Karpas-422 (cell line): ENCODE results near the gene CFB. TPM values are rescaled to one million over a fixed set of nuclear protein-coding genes. Genes with fewer than 3 reads are reported as not detected.

ENCODE experiments used
- DNase-seq: peaks from one replicate; pipeline ENCODE4 v3.0.0-alpha.2; 2015
- H2AFZ ChIP-seq: fragments of 200-600 bp; sonication (generic); 2 replicates; pipeline ENCODE4 v1.6.1; 2014; ENCODE audit warnings: antibody characterized with exemption, low read length, mixed read lengths
- H3K27ac ChIP-seq: fragments of 200-600 bp; sonication (generic); 2 replicates; pipeline ENCODE4 v1.5.1; 2014; ENCODE audit warnings: mild to moderate bottlenecking, low read length, moderate library complexity
- H3K27me3 ChIP-seq: fragments of 200-600 bp; sonication (generic); 2 replicates; pipeline ENCODE4 v1.6.1; 2014; ENCODE audit warnings: low read length, mixed read lengths
- H3K36me3 ChIP-seq: fragments of 200-600 bp; sonication (generic); 2 replicates; pipeline ENCODE4 v1.6.1; 2014; ENCODE audit warnings: low read length, mixed read lengths; ENCODE audit not compliant: insufficient read depth
- H3K4me1 ChIP-seq: fragments of 200-600 bp; sonication (generic); 2 replicates; pipeline ENCODE4 v1.6.1; 2014; ENCODE audit warnings: mild to moderate bottlenecking, low read length, mixed read lengths
- H3K4me2 ChIP-seq: fragments of 200-600 bp; sonication (generic); 2 replicates; pipeline ENCODE4 v1.6.1; 2014; ENCODE audit warnings: low read length, low read depth, mild to moderate bottlenecking; ENCODE audit not compliant: poor library complexity, severe bottlenecking
- H3K4me3 ChIP-seq: fragments of 200-600 bp; sonication (generic); 2 replicates; pipeline ENCODE4 v1.5.1; 2014; ENCODE audit warnings: mild to moderate bottlenecking, antibody characterized with exemption, low read length, mixed read lengths
- H3K79me2 ChIP-seq: fragments of 200-600 bp; sonication (generic); 2 replicates; pipeline ENCODE4 v1.6.1; 2014; ENCODE audit warnings: mild to moderate bottlenecking, low read length, mixed read lengths
- H3K9ac ChIP-seq: fragments of 200-600 bp; sonication (generic); 2 replicates; pipeline ENCODE4 v1.6.0; 2014; ENCODE audit warnings: low read length
- H3K9me2 ChIP-seq: fragments of 200-600 bp; sonication (generic), shearing (Covaris generic); replicated peaks from 2 replicates; pipeline ENCODE4 v1.6.0; 2014; ENCODE audit warnings: mild to moderate bottlenecking, low read length, moderate library complexity; ENCODE audit not compliant: insufficient read depth
- H3K9me3 ChIP-seq: fragments of 300-700, 200-600 bp; sonication (generic); 2 replicates; pipeline ENCODE4 v1.6.1; 2014; ENCODE audit warnings: low read length, mixed read lengths
- H4K20me1 ChIP-seq: fragments of 200-600 bp; sonication (generic); 2 replicates; pipeline ENCODE4 v1.6.1; 2014; ENCODE audit warnings: mild to moderate bottlenecking, antibody characterized with exemption, low read length, low read depth; ENCODE audit not compliant: insufficient read depth
- total RNA-seq: library from RNA; depleted of rRNA; stranded (reverse); fragments of >200 nt; shearing (Covaris generic); gene quantifications from 2 replicates; pipeline ENCODE4 v1.2.3, GENCODE V29; 2014; ENCODE audit warnings: low replicate concordance

Gene CFB
- total RNA-seq, 1 experiment from 2014 or later, result not detected

- no peak for DNase-seq
- no peaks in the 10 kb centered on the region for H3K27me3 ChIP-seq
- peaks cover under 1% of the 10 kb centered on the region; the same call in 1 of the 2 replicates for H3K4me1 ChIP-seq
- H3K79me2 ChIP-seq, result no peaks in the 10 kb centered on the region
- H2AFZ ChIP-seq, result no peak overlapping the region
- no peak overlapping the region for H3K4me2 ChIP-seq
- no peak overlapping the region for H3K9ac ChIP-seq
- H3K9me2 ChIP-seq, result no peaks in the 10 kb centered on the region
- no peaks in the 10 kb centered on the region for H3K36me3 ChIP-seq
- H4K20me1 ChIP-seq, result no peaks in the 10 kb centered on the region
- H3K27ac ChIP-seq, result no peak overlapping the region
- no peaks in the 10 kb centered on the region for H3K9me3 ChIP-seq
- no peak overlapping the region for H3K4me3 ChIP-seq
These were observed 10.9 kb upstream of the CFB start for GRCh38 chr6:31935021-31935420.

GRCh38 chr6:31935823-31936222 lies 10.1 kb upstream of the CFB start:
- no peaks in the 10 kb centered on the region for H4K20me1 ChIP-seq
- H3K9me3 ChIP-seq, result no peaks in the 10 kb centered on the region
- no peak overlapping the region for H2AFZ ChIP-seq
- no peak overlapping the region for H3K27ac ChIP-seq
- no peaks in the 10 kb centered on the region for H3K27me3 ChIP-seq
- no peak overlapping the region for H3K4me2 ChIP-seq
- no peaks in the 10 kb centered on the region for H3K79me2 ChIP-seq
- DNase-seq, result no peak
- no peaks in the 10 kb centered on the region for H3K9me2 ChIP-seq
- H3K9ac ChIP-seq, result no peak overlapping the region
- H3K4me1 ChIP-seq, result peaks cover 4% of the 10 kb centered on the region; the same call in 1 of the 2 replicates
- H3K4me3 ChIP-seq, result no peak overlapping the region
- H3K36me3 ChIP-seq, result no peaks in the 10 kb centered on the region

GRCh38 chr6:31940256-31940664 lies 5.6 kb upstream of the CFB start:
- DNase-seq, result peak; percentile 39
- Histone ChIP-seq H3K27me3 (no peaks in the 10 kb centered on the region), H3K4me3 (no peak overlapping the region), H4K20me1 (no peaks in the 10 kb centered on the region), H3K4me1 (peaks cover 4% of the 10 kb centered on the region; the same call in 1 of the 2 replicates), H3K79me2 (no peaks in the 10 kb centered on the region), H3K9me2 (no peaks in the 10 kb centered on the region), H3K36me3 (no peaks in the 10 kb centered on the region), H3K9ac (no peak overlapping the region), H2AFZ (no peak overlapping the region), H3K9me3 (no peaks in the 10 kb centered on the region), H3K27ac (no peak overlapping the region), H3K4me2 (no peak overlapping the region)

- no peaks in the 10 kb centered on the region for H3K9me3 ChIP-seq
- H3K9ac ChIP-seq, result no peak overlapping the region
- H3K4me3 ChIP-seq, result no peak overlapping the region
- H3K79me2 ChIP-seq, result no peaks in the 10 kb centered on the region
- H3K36me3 ChIP-seq, result no peaks in the 10 kb centered on the region
- H3K27me3 ChIP-seq, result no peaks in the 10 kb centered on the region
- peaks cover 4% of the 10 kb centered on the region; the same call in 1 of the 2 replicates for H3K4me1 ChIP-seq
- no peak for DNase-seq
- no peaks in the 10 kb centered on the region for H3K9me2 ChIP-seq
- H2AFZ ChIP-seq, result no peak overlapping the region
- no peaks in the 10 kb centered on the region for H4K20me1 ChIP-seq
- no peak overlapping the region for H3K4me2 ChIP-seq
- no peak overlapping the region for H3K27ac ChIP-seq
These were observed 2.2 kb upstream of the CFB start for GRCh38 chr6:31943742-31944141.

- Histone ChIP-seq H3K27me3 (no peaks in the 10 kb centered on the region), H3K79me2 (no peaks in the 10 kb centered on the region), H3K9ac (no peak overlapping the region), H3K9me3 (no peaks in the 10 kb centered on the region), H3K4me1 (peaks cover 3% of the 10 kb centered on the region; the same call in 1 of the 2 replicates), H3K27ac (no peak overlapping the region), H3K36me3 (no peaks in the 10 kb centered on the region), H2AFZ (no peak overlapping the region), H3K4me2 (no peak overlapping the region), H3K4me3 (no peak overlapping the region), H4K20me1 (no peaks in the 10 kb centered on the region), H3K9me2 (no peaks in the 10 kb centered on the region)
- no peak for DNase-seq
These were observed 765 bp upstream of the CFB start for GRCh38 chr6:31945154-31945506.

GRCh38 chr6:31946370-31946885 lies 533 bp downstream of the CFB start:
- Histone ChIP-seq H3K9me3 (no peaks in the 10 kb centered on the region), H3K4me2 (no peak overlapping the region), H3K27me3 (no peaks in the 10 kb centered on the region), H3K4me1 (no peaks in the 10 kb centered on the region), H4K20me1 (no peaks in the 10 kb centered on the region), H3K4me3 (no peak overlapping the region), H3K79me2 (no peaks in the 10 kb centered on the region), H3K9me2 (no peaks in the 10 kb centered on the region), H2AFZ (no peak overlapping the region), H3K36me3 (0 out of 2 replicates have a peak, but pooled peaks cover 3% of the 10 kb centered on the region), H3K27ac (no peak overlapping the region), H3K9ac (no peak overlapping the region)
- no peak for DNase-seq

GRCh38 chr6:31947070-31947675 lies 1.3 kb downstream of the CFB start:
- Histone ChIP-seq H3K4me3 (no peak overlapping the region), H3K27ac (no peak overlapping the region), H3K9ac (no peak overlapping the region), H3K9me2 (no peaks in the 10 kb centered on the region), H2AFZ (no peak overlapping the region), H3K36me3 (0 out of 2 replicates have a peak, but pooled peaks cover 10% of the 10 kb centered on the region), H4K20me1 (no peaks in the 10 kb centered on the region), H3K4me1 (no peaks in the 10 kb centered on the region), H3K9me3 (no peaks in the 10 kb centered on the region), H3K27me3 (no peaks in the 10 kb centered on the region), H3K4me2 (no peak overlapping the region), H3K79me2 (no peaks in the 10 kb centered on the region)
- no peak for DNase-seq

- H3K27ac ChIP-seq, result no peak overlapping the region
- no peaks in the 10 kb centered on the region for H3K9me3 ChIP-seq
- no peaks in the 10 kb centered on the region for H3K27me3 ChIP-seq
- no peaks in the 10 kb centered on the region for H3K79me2 ChIP-seq
- H2AFZ ChIP-seq, result no peak overlapping the region
- H3K4me1 ChIP-seq, result no peaks in the 10 kb centered on the region
- peak; percentile 43 for DNase-seq
- no peak overlapping the region for H3K9ac ChIP-seq
- 0 out of 2 replicates have a peak, but pooled peaks cover 10% of the 10 kb centered on the region for H3K36me3 ChIP-seq
- no peak overlapping the region for H3K4me3 ChIP-seq
- no peaks in the 10 kb centered on the region for H4K20me1 ChIP-seq
- no peaks in the 10 kb centered on the region for H3K9me2 ChIP-seq
- H3K4me2 ChIP-seq, result no peak overlapping the region
These were observed 2.0 kb downstream of the CFB start for GRCh38 chr6:31947864-31948263.
